Upper lobe of right lung (tissue), 1 donor: Measurements from ENCODE around the gene ITGA8. TPM values are rescaled to one million over a fixed set of nuclear protein-coding genes. Genes with fewer than 3 reads are reported as not detected.

Source experiments
- ATAC-seq: fragments of 200-7000 bp; cut with Tn5 transposase; one replicate; pipeline ENCODE4 v1.9.1; 2020; ENCODE audit warnings: mild to moderate bottlenecking, moderate library complexity
- DNase-seq: peaks from one replicate; pipeline ENCODE4 v3.0.0-alpha.2; 2020
- H3K27ac ChIP-seq: fragments of 200-600 bp; one replicate; pipeline ENCODE4 v1.8.0; 2022
- H3K27me3 ChIP-seq: fragments of 200-600 bp; one replicate; pipeline ENCODE4 v1.8.0; 2022; ENCODE audit warnings: mild to moderate bottlenecking
- H3K36me3 ChIP-seq: fragments of 200-600 bp; one replicate; pipeline ENCODE4 v1.8.0; 2022
- H3K4me1 ChIP-seq: fragments of 200-600 bp; one replicate; pipeline ENCODE4 v1.8.0; 2022
- H3K4me3 ChIP-seq: fragments of 200-600 bp; one replicate; pipeline ENCODE4 v1.8.0; 2022; ENCODE audit warnings: mild to moderate bottlenecking
- H3K9me3 ChIP-seq: fragments of 200-600 bp; one replicate; pipeline ENCODE4 v1.8.0; 2022
- intact Hi-C: fragments of 100-400 bp; cut with DNase I; formaldehyde crosslinking; loops from one replicate; pipeline ENCODE4 v1.11.0; 2022
- total RNA-seq: library from RNA; stranded (reverse); fragmentation: NEBNext Ultra II Directional; extraction: Animal tissue kit (Norgen Biotek cat#: 25700); gene quantifications from one replicate; pipeline ENCODE4 v1.2.1, GENCODE V29; 2021
- TF ChIP-seq, protein P1 (sequence below): fragments of 200-600 bp; IDR thresholded peaks from one replicate; pipeline ENCODE4 v1.8.0; 2022; ENCODE audit warnings: antibody characterized with exemption
- donor health status: DM: no; HTN: yes; CAD: no; lungs with severe emphysema.

Gene ITGA8
- total RNA-seq, 1 donor from 2014 or later, result 33.9 TPM

DNA sequence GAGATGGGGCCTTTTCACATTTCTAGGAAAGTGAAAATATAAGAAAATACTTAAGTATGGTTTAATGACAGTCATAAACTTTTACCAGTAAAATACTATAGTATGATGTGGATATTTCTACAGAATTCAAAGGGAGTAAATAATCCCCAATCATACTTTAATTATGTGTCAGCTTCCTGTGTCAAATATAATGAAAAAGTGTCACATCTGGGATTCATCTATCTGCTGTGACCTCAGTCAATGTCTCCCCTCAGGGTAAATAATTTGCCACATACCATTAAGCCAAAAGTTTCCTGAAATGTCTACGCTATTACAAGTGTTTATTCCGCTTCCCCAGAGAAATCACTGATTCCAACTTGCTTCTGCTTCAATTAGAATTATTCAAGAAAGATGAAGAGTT is 110.5 kb downstream of the ITGA8 start:
- Histone ChIP-seq H3K27me3 (no peaks in the 10 kb centered on the region), H3K27ac (no peak overlapping the region), H3K36me3 (no peaks in the 10 kb centered on the region), H3K4me1 (peaks cover 6% of the 10 kb centered on the region), H3K4me3 (no peak overlapping the region), H3K9me3 (no peaks in the 10 kb centered on the region)
- intact Hi-C loops, result no loop called here
- DNase-seq (no peak), ATAC-seq (no peak)
- TF ChIP-seq, protein P1, sequence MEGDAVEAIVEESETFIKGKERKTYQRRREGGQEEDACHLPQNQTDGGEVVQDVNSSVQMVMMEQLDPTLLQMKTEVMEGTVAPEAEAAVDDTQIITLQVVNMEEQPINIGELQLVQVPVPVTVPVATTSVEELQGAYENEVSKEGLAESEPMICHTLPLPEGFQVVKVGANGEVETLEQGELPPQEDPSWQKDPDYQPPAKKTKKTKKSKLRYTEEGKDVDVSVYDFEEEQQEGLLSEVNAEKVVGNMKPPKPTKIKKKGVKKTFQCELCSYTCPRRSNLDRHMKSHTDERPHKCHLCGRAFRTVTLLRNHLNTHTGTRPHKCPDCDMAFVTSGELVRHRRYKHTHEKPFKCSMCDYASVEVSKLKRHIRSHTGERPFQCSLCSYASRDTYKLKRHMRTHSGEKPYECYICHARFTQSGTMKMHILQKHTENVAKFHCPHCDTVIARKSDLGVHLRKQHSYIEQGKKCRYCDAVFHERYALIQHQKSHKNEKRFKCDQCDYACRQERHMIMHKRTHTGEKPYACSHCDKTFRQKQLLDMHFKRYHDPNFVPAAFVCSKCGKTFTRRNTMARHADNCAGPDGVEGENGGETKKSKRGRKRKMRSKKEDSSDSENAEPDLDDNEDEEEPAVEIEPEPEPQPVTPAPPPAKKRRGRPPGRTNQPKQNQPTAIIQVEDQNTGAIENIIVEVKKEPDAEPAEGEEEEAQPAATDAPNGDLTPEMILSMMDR, result no peak

GRCh38 chr10:15606377-15606776 is 113.3 kb downstream of the ITGA8 start:
- TF ChIP-seq, protein P1, result no peak
- ATAC-seq, result no peak
- no peak for DNase-seq
- intact Hi-C loops, result no loop called here
- H3K9me3 ChIP-seq, result no peaks in the 10 kb centered on the region
- H3K27ac ChIP-seq, result no peak overlapping the region
- H3K27me3 ChIP-seq, result no peaks in the 10 kb centered on the region
- H3K4me3 ChIP-seq, result no peak overlapping the region
- peaks cover 6% of the 10 kb centered on the region for H3K4me1 ChIP-seq
- H3K36me3 ChIP-seq, result no peaks in the 10 kb centered on the region

DNA sequence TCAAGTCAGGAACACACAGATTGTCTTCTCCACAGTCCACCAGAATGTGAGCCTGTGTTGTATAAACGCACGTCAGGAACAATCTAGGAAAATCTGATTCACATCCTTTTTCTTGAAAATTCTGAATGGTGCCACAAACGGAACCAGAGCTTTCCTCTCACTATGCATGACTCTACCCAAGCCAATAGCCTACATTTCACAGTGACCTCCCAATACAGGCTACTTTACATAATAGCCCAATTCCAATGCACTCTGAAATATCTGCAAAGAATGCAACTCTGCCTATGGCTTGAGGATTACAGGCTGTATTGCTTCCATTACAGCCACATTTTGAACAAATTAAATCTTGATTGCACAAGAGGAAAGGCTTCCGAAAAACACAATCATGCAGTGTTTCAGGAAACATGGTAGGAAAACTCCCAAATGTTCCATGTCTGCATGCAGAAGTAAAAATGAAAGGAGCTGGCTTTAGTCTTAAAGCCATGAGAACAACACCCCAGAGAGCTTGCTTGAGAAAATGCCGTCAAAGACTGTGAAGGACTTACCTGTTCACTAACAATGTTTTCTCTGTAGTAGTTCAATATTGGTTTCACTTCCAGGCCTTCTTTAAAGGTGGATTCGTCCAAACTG is 113.9 kb downstream of the ITGA8 start:
- H3K4me3 ChIP-seq, result no peak overlapping the region
- TF ChIP-seq, protein P1, result no peak
- no peak for ATAC-seq
- H3K4me1 ChIP-seq, result peaks cover 6% of the 10 kb centered on the region
- no peaks in the 10 kb centered on the region for H3K27me3 ChIP-seq
- intact Hi-C loops, result no loop called here
- no peaks in the 10 kb centered on the region for H3K36me3 ChIP-seq
- DNase-seq, result no peak
- no peak overlapping the region for H3K27ac ChIP-seq
- no peaks in the 10 kb centered on the region for H3K9me3 ChIP-seq

- no peak for ATAC-seq
- H3K4me3 ChIP-seq, result no peak overlapping the region
- TF ChIP-seq, protein P1, result no peak
- DNase-seq, result no peak
- no peaks in the 10 kb centered on the region for H3K9me3 ChIP-seq
- H3K36me3 ChIP-seq, result no peaks in the 10 kb centered on the region
- no peak overlapping the region for H3K27ac ChIP-seq
- intact Hi-C loops, result no loop called here
- peaks cover 6% of the 10 kb centered on the region for H3K4me1 ChIP-seq
- no peaks in the 10 kb centered on the region for H3K27me3 ChIP-seq
Observed at GRCh38 chr10:15603446-15604011, 116.2 kb downstream of the ITGA8 start.

DNA sequence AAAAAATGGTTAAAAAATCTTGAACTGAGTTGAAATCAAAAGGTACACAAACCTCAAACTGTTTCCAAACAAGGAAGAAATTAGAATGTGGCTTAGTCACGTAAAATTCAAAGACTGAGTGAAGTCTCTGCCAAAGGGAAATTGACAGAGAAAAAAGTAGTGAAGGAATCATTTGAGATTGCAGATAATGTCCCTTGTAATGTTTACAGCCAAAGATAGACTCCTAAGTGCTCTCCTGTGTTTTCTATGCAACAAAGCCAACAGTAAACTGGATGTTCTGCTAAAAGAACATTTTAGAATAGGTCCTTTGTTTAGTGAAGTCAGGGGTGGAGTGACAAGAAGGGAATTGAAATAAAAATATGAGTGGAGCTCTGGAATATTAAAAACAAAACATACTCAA is 117.9 kb downstream of the ITGA8 start:
- Histone ChIP-seq H3K27ac (no peak overlapping the region), H3K36me3 (no peaks in the 10 kb centered on the region), H3K4me3 (no peak overlapping the region), H3K27me3 (no peaks in the 10 kb centered on the region), H3K4me1 (peaks cover 6% of the 10 kb centered on the region), H3K9me3 (no peaks in the 10 kb centered on the region)
- intact Hi-C loops, result no loop called here
- TF ChIP-seq, protein P1, result no peak
- DNase-seq (no peak), ATAC-seq (no peak)

GRCh38 chr10:15595260-15595659 is 124.5 kb downstream of the ITGA8 start:
- Histone ChIP-seq H3K27ac (no peak overlapping the region), H3K4me3 (no peak overlapping the region), H3K36me3 (no peaks in the 10 kb centered on the region), H3K27me3 (no peaks in the 10 kb centered on the region), H3K4me1 (no peaks in the 10 kb centered on the region), H3K9me3 (no peaks in the 10 kb centered on the region)
- ATAC-seq (no peak), DNase-seq (no peak)
- TF ChIP-seq, protein P1, result no peak
- intact Hi-C loops, result no loop called here
